Measurements from ENCODE around the gene NKAP.

The NKAP gene

DNA sequence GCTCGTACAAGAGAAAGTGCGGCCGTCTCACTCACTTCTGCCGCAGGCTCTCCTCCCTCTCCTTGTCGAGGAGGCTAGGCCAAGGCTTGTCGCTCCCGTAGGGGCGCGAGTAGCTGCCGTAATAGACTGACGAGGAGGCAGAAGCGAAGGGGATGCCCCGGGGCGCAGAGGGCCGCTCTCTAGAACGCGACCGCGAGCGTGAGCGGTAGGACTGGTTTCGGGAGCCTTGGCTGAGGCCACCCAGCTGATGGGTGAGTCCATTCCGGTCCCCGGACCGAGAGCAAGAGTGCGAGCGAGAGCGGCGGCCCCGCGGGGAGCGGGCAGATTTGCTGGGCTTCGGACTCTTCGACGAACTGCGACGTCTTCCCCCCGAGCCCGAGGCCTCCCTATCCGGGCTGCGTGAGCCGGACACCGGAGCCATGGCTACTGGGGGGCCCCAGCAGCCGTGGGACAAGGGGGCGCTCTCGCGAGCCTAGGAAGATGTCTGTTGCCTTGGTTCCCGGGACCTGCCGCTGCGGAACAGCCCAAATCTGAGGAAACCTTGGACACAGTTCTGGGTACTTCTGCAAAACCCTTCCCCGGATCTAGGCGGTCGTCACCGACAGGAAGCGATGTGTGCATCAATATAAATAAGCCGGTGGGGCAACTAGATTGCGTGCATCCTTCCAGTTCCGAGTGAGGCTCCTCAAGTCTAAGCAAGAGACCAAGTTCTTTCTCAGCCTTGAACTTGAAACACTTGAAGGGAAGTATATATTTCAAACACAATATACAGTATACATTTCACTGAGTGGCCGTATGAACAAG lies at the start of gene NKAP:
NKAP (minus strand) TSS at position 567 of the 804 bp plus-strand sequence; CDS start at position 421, 146 bp downstream.
- peak; percentile 87 for DNase-seq (ENCODE audit: extremely low read depth, low read depth)
- TF ChIP-seq, protein P1, sequence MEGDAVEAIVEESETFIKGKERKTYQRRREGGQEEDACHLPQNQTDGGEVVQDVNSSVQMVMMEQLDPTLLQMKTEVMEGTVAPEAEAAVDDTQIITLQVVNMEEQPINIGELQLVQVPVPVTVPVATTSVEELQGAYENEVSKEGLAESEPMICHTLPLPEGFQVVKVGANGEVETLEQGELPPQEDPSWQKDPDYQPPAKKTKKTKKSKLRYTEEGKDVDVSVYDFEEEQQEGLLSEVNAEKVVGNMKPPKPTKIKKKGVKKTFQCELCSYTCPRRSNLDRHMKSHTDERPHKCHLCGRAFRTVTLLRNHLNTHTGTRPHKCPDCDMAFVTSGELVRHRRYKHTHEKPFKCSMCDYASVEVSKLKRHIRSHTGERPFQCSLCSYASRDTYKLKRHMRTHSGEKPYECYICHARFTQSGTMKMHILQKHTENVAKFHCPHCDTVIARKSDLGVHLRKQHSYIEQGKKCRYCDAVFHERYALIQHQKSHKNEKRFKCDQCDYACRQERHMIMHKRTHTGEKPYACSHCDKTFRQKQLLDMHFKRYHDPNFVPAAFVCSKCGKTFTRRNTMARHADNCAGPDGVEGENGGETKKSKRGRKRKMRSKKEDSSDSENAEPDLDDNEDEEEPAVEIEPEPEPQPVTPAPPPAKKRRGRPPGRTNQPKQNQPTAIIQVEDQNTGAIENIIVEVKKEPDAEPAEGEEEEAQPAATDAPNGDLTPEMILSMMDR (IDR thresholded peaks at IDR 0.05; ENCODE audit: low read depth, low read length), result no peak

DNA sequence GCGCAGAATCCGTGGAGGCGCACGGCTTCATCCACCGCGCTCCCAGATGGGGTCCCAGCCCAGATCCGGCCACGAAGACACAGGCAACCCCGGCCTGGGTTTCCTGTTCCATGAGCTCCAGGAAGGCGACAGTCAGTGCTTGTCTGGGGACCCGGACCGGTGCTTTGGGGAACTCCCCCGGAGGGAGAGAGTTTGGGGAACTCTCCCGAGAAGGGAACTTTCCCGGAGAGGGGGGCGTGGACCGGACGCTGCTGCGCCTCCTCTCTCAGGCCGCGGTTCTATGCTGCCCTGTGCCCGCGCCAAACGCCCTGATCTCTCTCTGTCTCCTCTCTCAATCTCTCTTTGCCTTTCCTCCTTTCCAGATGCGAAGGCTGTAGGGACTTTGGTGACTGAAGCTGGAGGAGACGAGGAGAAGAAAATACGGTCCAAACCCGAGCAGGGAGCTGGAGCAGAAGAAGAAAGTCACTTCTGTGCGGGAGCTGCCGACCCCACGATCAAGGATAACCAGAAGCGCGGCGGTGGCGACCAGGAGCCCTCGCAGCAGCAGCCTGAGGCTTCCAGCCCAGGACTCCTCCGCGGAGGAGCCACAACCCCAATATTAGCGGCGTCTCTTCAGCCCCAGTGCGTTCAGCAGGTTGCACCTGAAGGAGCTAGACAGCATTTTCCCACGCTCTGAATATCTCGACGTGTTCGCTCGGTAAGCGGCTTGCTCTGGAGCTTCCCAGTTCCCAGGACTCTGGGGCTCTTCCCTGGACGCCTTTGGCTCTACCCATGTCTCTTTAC lies 47.6 kb upstream of the NKAP start:
- TF ChIP-seq, protein P1 (IDR thresholded peaks at IDR 0.05; ENCODE audit: low read depth, low read length), result no peak
- DNase-seq (ENCODE audit: extremely low read depth, low read depth), result no peak

DNA sequence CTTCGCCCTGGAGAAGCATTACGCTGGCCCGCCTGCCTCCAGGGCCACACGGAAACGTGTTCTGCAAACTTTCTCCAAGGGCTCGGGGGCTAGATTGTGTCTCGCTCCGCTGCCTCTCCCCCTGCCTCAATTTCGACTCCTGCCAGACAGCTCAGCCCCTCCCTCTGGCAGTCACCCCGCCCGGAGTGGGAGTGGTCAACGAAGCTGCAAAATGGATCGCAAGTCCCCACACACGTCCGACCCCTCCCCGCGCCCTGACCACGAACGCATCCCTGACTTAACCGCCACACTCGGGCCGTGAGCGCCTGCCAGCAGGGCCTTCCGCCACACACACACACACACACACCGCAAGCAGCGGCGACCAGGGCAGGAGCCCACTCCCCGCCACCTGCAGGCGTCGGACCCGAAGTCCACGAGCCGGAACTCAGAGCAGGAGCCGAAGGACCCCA lies 47.0 kb upstream of the NKAP start:
- TF ChIP-seq, protein P1 (IDR thresholded peaks at IDR 0.05; ENCODE audit: low read depth, low read length), result no peak

DNA sequence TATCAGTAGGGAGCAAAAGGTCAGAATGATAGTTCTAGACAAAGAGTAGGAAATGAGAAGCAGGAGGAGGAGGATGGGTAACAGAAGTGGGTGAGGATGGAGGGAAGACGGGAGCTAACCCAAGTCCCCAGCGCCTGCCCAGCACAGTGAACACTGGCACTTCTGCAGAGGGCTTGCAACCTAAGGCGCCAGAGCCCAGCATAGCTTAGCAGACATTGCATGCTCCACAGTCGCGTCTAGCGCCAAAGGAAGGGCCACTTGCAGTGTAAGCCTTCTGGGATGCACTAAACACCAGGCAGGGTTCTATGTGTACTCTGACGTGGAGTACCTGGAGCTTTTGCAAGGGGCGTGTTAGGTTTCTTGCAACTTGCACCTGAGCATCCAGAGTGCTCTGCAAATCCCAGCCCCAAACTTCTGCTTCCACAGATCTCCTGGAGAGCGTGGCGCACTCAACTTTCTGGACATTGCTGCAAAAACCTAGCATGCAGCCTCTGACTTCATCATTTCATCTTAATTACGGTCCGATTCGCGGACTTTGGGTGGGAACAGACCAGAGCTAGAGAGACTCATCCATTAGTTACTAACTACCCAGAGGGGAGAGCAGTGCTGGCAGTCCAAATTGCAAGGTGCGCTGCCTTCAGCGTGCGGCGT lies 46.5 kb upstream of the NKAP start:
- TF ChIP-seq, protein P1 (IDR thresholded peaks at IDR 0.05; ENCODE audit: low read depth, low read length), result no peak
- DNase-seq (ENCODE audit: extremely low read depth, low read depth), result no peak

More for the DNA sequence above, 47.0 kb upstream of the NKAP start:
- DNase-seq (ENCODE audit: extremely low read depth, low read depth), result no peak

DNA sequence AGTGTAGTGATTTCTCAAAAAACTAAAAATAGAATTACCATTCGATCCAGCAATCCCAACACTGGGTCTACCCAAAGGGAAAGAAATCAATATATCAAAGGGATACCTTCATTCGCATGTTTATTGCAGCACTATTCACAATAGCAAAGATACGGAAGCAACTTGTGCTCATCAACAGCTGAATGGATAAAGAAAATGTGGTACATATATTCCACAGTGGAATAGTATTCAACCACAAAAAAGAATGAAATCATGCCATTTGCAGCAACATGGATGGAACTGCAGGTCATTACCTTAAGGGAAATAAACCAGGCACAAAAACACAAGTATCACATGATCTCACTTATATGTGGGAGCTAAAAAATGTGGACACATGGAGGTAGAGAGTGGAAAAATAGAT lies 42.7 kb upstream of the NKAP start:
- no peak for DNase-seq (ENCODE audit: extremely low read depth, low read depth)
- TF ChIP-seq, protein P1 (IDR thresholded peaks at IDR 0.05; ENCODE audit: low read depth, low read length), result no peak

DNA sequence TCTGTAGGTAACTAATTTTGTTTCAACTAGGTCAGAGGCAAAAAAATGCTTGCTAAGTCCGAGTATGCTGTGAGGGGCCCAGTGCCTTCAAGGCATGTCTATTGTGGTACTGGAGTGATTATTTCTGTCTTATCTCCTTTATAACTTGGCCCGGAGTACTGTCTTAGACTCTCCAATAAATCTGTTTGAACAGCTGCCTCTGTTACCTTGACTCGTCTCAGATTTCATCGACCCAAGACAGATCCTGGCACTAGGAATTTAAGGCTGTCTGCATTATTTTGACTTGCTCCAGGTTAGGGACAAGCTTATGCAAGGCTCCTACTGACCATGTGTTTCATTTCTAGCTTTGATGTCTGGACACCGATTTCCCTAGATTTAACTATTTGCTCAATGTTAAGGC lies 41.1 kb upstream of the NKAP start:
- TF ChIP-seq, protein P1 (IDR thresholded peaks at IDR 0.05; ENCODE audit: low read depth, low read length), result no peak
- no peak for DNase-seq (ENCODE audit: extremely low read depth, low read depth)
